PFSK-1 (cell line): ENCODE data around the gene PUDP.
A peak's percentile ranks its signal among the peaks of the same experiment; 100 is the strongest.

Source experiments
- FOXP2 ChIP-seq: optimal IDR thresholded peaks from 2 replicates; pipeline ENCODE3; 2011; ENCODE audit warnings: borderline replicate concordance, control low read depth, inconsistent platforms; ENCODE audit not compliant: insufficient read depth; ENCODE audit errors: extremely low read length, extremely low read depth
- POLR2AphosphoS5 ChIP-seq: IDR thresholded peaks from 2 replicates; pipeline ENCODE4 v1.6.1; 2012; ENCODE audit warnings: low read depth, mild to moderate bottlenecking, control low read depth, low read length, moderate library complexity
- SIN3A ChIP-seq: IDR thresholded peaks from 2 replicates; pipeline ENCODE4 v1.6.1; 2012; ENCODE audit warnings: mild to moderate bottlenecking, low read length, moderate library complexity, borderline replicate concordance; ENCODE audit not compliant: insufficient read depth
- TAF1 ChIP-seq: IDR thresholded peaks from 2 replicates; pipeline ENCODE4 v1.6.1; 2012; ENCODE audit warnings: low read length, control low read depth, borderline replicate concordance; ENCODE audit not compliant: insufficient read depth
- TF ChIP-seq, protein P1 (sequence below), 2 experiments: IDR thresholded peaks; 2 replicates each; pipeline versions ENCODE4 v1.6.1 to v1.8.0; 2011 to 2012; ENCODE audit warnings: low read depth in 2 of 2, low read length in 2 of 2, control low read depth in 1 of 2, inconsistent platforms in 1 of 2, mild to moderate bottlenecking in 1 of 2, moderate library complexity in 1 of 2; ENCODE audit not compliant: insufficient read depth in 1 of 2

PUDP gene

DNA sequence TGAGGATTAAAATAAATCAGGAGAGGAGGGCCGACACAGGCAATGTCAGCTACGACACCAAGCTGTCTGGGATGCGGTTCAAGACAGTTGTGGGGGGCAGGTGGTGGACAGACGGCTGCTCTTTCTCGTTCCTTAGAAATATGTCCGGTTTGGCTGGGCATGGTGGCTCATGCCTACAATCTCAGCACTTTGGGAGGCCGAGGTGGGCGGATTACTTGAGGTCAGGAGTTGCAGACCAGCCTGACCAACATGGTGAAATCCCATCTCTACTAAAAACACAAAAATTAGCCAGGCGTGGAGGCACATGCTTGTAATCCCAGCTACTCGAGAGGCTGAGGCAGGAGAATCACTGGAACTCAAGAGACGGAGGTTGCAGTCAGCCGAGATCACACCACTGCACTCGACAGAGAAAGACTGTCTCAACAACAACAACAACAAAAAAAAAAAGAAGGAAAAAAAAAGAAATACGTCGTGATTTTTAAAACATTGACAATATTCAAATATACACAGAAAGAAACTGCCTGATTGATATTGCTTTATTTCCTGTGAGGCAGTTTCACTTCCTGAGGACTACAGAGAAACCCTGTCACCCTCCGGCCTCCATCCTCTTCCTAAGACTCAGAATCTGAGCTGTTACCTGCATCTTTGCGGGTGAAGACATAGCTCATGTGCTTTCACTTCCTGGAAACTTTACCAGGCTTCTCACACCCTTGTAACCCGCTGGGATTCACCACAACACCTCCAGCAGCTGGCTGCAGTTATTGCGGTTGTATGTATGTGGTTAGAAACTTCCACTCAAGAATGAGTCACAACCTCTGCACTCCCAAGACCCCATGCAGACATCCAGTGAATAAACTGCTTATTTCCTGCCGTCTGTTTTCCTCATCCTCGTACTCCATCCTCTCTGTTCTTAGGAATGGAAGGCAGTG lies 64.2 kb downstream of the PUDP start:
- TF ChIP-seq SIN3A, result no peak
- TF ChIP-seq POLR2AphosphoS5, result peak; percentile 39; the same call in 1 of the 2 replicates
- no peak for TF ChIP-seq TAF1
- TF ChIP-seq FOXP2, result no peak
- TF ChIP-seq, protein P1, sequence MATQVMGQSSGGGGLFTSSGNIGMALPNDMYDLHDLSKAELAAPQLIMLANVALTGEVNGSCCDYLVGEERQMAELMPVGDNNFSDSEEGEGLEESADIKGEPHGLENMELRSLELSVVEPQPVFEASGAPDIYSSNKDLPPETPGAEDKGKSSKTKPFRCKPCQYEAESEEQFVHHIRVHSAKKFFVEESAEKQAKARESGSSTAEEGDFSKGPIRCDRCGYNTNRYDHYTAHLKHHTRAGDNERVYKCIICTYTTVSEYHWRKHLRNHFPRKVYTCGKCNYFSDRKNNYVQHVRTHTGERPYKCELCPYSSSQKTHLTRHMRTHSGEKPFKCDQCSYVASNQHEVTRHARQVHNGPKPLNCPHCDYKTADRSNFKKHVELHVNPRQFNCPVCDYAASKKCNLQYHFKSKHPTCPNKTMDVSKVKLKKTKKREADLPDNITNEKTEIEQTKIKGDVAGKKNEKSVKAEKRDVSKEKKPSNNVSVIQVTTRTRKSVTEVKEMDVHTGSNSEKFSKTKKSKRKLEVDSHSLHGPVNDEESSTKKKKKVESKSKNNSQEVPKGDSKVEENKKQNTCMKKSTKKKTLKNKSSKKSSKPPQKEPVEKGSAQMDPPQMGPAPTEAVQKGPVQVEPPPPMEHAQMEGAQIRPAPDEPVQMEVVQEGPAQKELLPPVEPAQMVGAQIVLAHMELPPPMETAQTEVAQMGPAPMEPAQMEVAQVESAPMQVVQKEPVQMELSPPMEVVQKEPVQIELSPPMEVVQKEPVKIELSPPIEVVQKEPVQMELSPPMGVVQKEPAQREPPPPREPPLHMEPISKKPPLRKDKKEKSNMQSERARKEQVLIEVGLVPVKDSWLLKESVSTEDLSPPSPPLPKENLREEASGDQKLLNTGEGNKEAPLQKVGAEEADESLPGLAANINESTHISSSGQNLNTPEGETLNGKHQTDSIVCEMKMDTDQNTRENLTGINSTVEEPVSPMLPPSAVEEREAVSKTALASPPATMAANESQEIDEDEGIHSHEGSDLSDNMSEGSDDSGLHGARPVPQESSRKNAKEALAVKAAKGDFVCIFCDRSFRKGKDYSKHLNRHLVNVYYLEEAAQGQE (IDR thresholded peaks at IDR 0.05; ENCODE audit: insufficient read depth in 1 of 2, low read depth in 2 of 2, low read length in 2 of 2), result no peak

- TF ChIP-seq, protein P1 (IDR thresholded peaks at IDR 0.05; ENCODE audit: insufficient read depth in 1 of 2, low read depth in 2 of 2, low read length in 2 of 2), result no peak
- TF ChIP-seq TAF1, result no peak
- no peak for TF ChIP-seq POLR2AphosphoS5
- TF ChIP-seq FOXP2, result no peak
Observed at GRCh38 chrX:7083021-7083420, 64.9 kb downstream of the PUDP start.

DNA sequence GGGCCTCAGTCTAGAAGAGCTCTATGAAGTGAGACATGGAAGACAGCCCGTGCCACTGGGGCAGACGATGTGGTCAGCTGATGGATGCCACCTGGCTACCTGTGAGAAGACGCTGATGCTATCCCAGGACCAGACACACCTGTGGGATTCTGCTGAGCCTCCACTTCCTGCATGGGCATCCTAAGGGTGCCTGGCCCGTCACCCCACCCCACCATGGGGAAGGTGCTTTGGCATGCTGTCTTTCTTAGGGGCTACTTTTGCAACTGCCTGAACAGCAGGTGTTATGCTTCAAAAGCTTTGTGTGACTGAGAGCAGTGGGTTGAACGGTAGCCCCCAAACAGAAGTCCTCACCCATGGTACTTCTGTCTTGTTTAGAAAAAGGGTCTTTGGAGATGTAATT lies 65.4 kb downstream of the PUDP start:
- TF ChIP-seq POLR2AphosphoS5, result no peak
- TF ChIP-seq SIN3A, result no peak
- no peak for TF ChIP-seq FOXP2
- TF ChIP-seq TAF1, result no peak
- TF ChIP-seq, protein P1 (IDR thresholded peaks at IDR 0.05; ENCODE audit: insufficient read depth in 1 of 2, low read depth in 2 of 2, low read length in 2 of 2), result no peak

GRCh38 chrX:7077241-7078230 lies 70.4 kb downstream of the PUDP start:
- TF ChIP-seq POLR2AphosphoS5 (no peak), SIN3A (no peak), FOXP2 (no peak), TAF1 (no peak)
- TF ChIP-seq, protein P1 (IDR thresholded peaks at IDR 0.05; ENCODE audit: insufficient read depth in 1 of 2, low read depth in 2 of 2, low read length in 2 of 2), result no peak
